Suprapubic skin (tissue), 4 donors: ENCODE results near the gene GABPA. TPM values are rescaled to one million over a fixed set of nuclear protein-coding genes. Genes with fewer than 3 reads are reported as not detected.
A peak's percentile ranks its signal among the peaks of the same experiment; 100 is the strongest.
"Not testable (repeated sequence)": the region's sequence is repeated elsewhere in the genome, so short reads cannot be mapped to it uniquely, and the experiment has no call there.

Source experiments
- DNase-seq, 2 donors: peaks; one replicate each; pipeline ENCODE4 v3.0.0-alpha.2; 2019; ENCODE audit warnings: low spot score in 2 of 2
- H3K27ac ChIP-seq: fragments of 200-600 bp; sonication (generic); one replicate; pipeline ENCODE4 v1.5.1; 2019
- H3K27me3 ChIP-seq: fragments of 200-600 bp; sonication (generic); one replicate; pipeline ENCODE4 v1.5.1; 2019
- H3K36me3 ChIP-seq: fragments of 200-600 bp; sonication (generic); one replicate; pipeline ENCODE4 v1.5.1; 2019
- H3K4me1 ChIP-seq: fragments of 200-600 bp; sonication (generic); one replicate; pipeline ENCODE4 v1.5.1; 2019
- H3K4me3 ChIP-seq: fragments of 200-600 bp; sonication (generic); one replicate; pipeline ENCODE4 v1.5.1; 2019; ENCODE audit warnings: mild to moderate bottlenecking
- H3K9me3 ChIP-seq: fragments of 200-600 bp; sonication (generic); one replicate; pipeline ENCODE4 v1.5.1; 2019
- EP300 ChIP-seq: sonication (generic); formaldehyde crosslinking; IDR thresholded peaks from one replicate; pipeline ENCODE4 v1.6.1; 2017; ENCODE audit warnings: antibody characterized with exemption
- POLR2A ChIP-seq, 2 donors: fragments of 450-650 bp; IDR thresholded peaks; one replicate each; pipeline ENCODE4 v1.6.1; 2017; ENCODE audit warnings: antibody characterized with exemption in 2 of 2, mild to moderate bottlenecking in 2 of 2, moderate library complexity in 2 of 2
- POLR2AphosphoS5 ChIP-seq, 3 donors: sonication (generic); formaldehyde crosslinking; IDR thresholded peaks; one replicate each; pipeline ENCODE4 v1.6.1; 2017; ENCODE audit warnings: antibody characterized with exemption in 3 of 3
- WGBS: methylation state at CpG from one replicate; pipeline ENCODE4 v1.1.5; 2018; 5-methylcytosine and 5-hydroxymethylcytosine counted together
- total RNA-seq, 4 donors: library from RNA; depleted of rRNA; stranded (reverse); fragments of >200 nt; gene quantifications; one replicate each; pipeline ENCODE4 v1.1.0, GENCODE V29; 2016
- TF ChIP-seq, protein P1 (sequence below), 2 donors: fragments of 200-600 bp in 1 of 2; fragments of 450-650 bp in 1 of 2; sonication (generic) in 1 of 2; IDR thresholded peaks; one replicate each; pipeline ENCODE4 v1.5.1; 2016 to 2019; ENCODE audit warnings: antibody characterized with exemption in 2 of 2, mild to moderate bottlenecking in 1 of 2, moderate library complexity in 1 of 2

The GABPA gene
- 10 to 100 TPM; 11.8 to 20.7 (median 17.9) TPM for total RNA-seq

DNA sequence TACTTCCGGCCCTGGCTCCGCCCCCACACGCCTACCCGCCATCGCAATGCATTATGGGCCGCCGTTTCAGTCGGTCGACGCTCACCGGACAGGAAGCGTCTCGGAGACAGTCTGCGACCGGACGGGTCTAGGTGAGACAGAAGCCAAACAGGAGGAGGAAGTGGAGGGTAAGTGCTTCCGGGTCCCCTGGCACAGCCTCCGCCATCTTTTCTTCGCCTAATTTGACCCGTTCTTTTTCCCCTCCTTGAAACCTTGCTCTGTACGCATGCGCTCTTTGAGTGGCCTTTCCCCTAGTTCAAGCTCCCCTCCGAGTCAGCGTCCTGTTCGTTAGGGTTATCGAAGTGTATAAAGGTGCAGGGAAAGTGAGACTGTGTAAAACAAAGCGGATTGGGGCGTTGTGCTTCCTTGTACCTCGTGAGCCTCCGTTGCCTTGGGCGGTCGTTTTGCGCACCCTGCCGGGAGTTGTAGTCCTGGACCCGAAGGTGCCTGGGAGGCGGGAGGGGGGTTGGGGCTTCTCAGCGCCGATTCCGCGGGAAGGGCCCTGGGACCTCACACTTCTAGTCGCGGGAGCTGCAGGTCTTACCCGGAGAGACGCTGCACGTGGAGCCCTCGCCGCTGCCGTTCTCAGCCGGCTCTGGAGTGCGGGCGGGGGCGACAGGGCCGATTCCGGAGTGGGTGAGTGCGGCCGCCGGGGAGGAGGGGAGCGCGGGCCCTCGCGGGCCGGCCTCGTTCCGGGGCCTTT, at the start of gene GABPA, which contains the start of gene ATP5PF:
GABPA (plus strand) TSS at position 69 of the 742 bp plus-strand sequence. CDS start 6,627 bp downstream, outside the sequence.
ATP5PF (minus strand) TSS at position 1 of the 742 bp plus-strand sequence. CDS start 5,110 bp downstream, outside the sequence.
- peak within 1 kb of the TSS; percentile 97 for H3K4me3 ChIP-seq
- peak within 1 kb of the TSS; percentile 99 for H3K27ac ChIP-seq
- under 1% methylated on average over 47 of the region's 64 CpGs for WGBS
- H3K27me3 ChIP-seq: no peaks in the 10 kb centered on the region
- H3K4me1 ChIP-seq: peaks cover 40% of the 10 kb centered on the region
- peak in 1 of 2 donors; percentile 43 for TF ChIP-seq POLR2A (IDR thresholded peaks at IDR 0.05)
- TF ChIP-seq, protein P1, sequence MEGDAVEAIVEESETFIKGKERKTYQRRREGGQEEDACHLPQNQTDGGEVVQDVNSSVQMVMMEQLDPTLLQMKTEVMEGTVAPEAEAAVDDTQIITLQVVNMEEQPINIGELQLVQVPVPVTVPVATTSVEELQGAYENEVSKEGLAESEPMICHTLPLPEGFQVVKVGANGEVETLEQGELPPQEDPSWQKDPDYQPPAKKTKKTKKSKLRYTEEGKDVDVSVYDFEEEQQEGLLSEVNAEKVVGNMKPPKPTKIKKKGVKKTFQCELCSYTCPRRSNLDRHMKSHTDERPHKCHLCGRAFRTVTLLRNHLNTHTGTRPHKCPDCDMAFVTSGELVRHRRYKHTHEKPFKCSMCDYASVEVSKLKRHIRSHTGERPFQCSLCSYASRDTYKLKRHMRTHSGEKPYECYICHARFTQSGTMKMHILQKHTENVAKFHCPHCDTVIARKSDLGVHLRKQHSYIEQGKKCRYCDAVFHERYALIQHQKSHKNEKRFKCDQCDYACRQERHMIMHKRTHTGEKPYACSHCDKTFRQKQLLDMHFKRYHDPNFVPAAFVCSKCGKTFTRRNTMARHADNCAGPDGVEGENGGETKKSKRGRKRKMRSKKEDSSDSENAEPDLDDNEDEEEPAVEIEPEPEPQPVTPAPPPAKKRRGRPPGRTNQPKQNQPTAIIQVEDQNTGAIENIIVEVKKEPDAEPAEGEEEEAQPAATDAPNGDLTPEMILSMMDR (IDR thresholded peaks at IDR 0.05): no peak
- TF ChIP-seq EP300: no peak
- TF ChIP-seq POLR2AphosphoS5 (IDR thresholded peaks at IDR 0.05): peak in 2 of 3 donors; percentile 72 to 82
- peaks cover 7% of the 10 kb centered on the region for H3K36me3 ChIP-seq
- DNase-seq: peak; percentile 98
- H3K9me3 ChIP-seq: no peaks in the 10 kb centered on the region

DNA sequence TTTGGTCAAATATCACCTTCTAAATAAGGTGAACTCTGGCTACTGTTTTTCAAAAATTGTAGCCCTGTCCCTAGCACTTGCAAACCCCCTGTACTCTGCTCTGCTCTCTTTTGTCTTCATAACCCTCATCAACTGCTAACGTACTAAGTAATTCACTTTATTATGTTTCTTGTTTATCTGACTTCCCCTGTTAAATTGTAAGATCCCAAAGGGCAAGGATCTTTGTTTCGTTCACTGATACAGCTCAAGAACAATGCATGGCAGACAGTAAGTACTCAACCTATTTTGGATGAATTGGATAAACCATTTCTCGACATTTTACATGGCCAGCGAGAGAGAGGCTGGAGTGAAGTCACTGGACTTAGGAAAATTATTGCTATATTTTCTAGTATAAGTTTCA, 47.0 kb upstream of the GABPA start:
- TF ChIP-seq POLR2AphosphoS5 (IDR thresholded peaks at IDR 0.05): no peak
- TF ChIP-seq POLR2A (IDR thresholded peaks at IDR 0.05): no peak
- TF ChIP-seq EP300: no peak
- TF ChIP-seq, protein P1 (IDR thresholded peaks at IDR 0.05): no peak
- peak overlapping the region; percentile 34 for H3K27ac ChIP-seq
- 89% methylated on average over 4 of the region's 4 CpGs for WGBS

DNA sequence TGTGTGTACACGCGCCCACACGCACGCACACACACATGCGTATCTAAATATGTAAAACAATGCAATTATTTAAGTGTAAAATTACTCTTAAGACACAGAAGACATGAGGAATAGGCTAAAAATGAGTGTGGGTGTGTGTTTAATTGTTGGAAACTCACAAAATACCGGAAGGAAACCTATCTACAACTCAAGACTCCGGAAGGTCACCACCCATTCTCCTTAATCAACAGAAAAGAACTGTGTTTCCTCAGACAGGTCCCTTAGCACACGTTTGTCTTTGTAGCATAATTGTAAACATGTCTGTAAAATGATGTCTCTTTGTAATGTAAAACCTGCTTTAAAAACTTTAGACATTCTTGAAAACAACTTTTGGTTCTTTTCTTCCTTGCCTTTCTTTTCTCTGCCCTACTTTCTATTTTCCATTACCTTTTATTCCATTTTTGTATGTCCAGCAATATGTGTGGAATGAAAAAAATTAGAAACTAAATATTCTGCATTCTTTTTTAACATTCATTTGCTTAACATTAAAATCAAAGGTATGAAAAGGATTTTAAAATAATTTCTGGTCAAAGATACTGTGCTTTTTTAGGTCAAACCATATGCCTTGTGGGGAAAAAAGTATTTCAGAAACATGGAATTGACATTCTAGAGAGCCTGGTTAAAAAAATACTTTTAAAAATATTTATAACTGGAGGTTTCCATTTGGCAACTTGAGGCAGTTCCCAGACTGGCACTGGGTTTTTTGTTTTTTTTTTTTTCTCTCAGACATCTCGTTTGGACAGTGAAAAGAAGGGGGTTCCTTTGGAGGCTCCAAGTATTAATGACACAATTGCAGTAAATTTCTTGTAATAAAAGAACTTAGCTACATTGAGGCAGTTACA, 46.3 kb upstream of the GABPA start:
- Histone ChIP-seq H3K4me1 (no peaks in the 10 kb centered on the region), H3K36me3 (no peaks in the 10 kb centered on the region), H3K27ac (no peak overlapping the region), H3K9me3 (no peaks in the 10 kb centered on the region), H3K4me3 (no peak overlapping the region), H3K27me3 (no peaks in the 10 kb centered on the region)
- TF ChIP-seq POLR2AphosphoS5 (IDR thresholded peaks at IDR 0.05) (no peak), EP300 (no peak), POLR2A (IDR thresholded peaks at IDR 0.05) (no peak)
- TF ChIP-seq, protein P1 (IDR thresholded peaks at IDR 0.05): no peak
- WGBS: 75% methylated on average over 9 of the region's 9 CpGs
- DNase-seq: no peak

More for the DNA sequence above, 47.0 kb upstream of the GABPA start:
- no peaks in the 10 kb centered on the region for H3K9me3 ChIP-seq
- no peaks in the 10 kb centered on the region for H3K4me1 ChIP-seq
- no peaks in the 10 kb centered on the region for H3K27me3 ChIP-seq
- H3K4me3 ChIP-seq: no peak overlapping the region
- no peak for DNase-seq
- H3K36me3 ChIP-seq: no peaks in the 10 kb centered on the region

DNA sequence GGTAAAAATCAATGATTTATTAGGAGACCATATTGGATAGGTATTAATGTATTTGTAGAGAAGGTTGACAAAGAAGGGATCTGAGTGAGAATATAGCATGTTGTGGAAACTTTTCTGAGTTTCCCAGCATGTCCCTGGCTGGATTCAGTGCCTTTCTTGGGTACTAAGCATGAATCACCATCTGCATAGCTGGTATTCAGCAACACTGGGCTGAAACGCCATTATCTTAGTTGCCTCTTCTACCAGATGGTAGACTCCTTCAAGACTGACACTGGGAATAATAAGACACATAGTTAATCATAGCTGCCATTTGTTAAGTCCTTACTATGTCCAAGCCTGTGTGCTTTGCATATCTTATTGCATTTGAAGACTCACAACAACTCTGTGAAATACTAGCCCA, 45.5 kb upstream of the GABPA start:
- Histone ChIP-seq H3K4me3 (no peak overlapping the region), H3K9me3 (no peaks in the 10 kb centered on the region), H3K4me1 (no peaks in the 10 kb centered on the region), H3K36me3 (no peaks in the 10 kb centered on the region), H3K27me3 (no peaks in the 10 kb centered on the region), H3K27ac (no peak overlapping the region)
- TF ChIP-seq POLR2AphosphoS5 (IDR thresholded peaks at IDR 0.05): no peak
- TF ChIP-seq EP300: no peak
- DNase-seq: no peak
- WGBS: 67% methylated on average over 1 of the region's 1 CpG

DNA sequence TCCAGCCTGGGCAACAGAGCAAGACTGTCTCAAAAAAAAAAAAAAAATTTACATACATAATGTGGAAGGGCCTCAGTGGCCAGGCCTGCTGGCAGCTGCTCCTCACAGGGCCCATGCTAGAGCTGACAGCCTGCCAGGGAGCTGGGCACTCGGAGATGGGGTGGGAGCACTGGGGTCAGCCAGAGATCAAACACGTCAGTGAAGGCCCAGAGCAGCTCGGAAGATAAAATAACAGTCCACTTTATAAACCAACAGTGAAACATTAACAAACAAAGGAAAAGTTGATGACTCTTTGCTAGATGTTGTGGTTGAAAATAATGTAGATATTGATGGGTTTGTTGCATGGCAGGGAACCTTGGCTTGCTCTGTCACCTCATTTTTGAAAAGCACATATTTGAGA, 42.8 kb upstream of the GABPA start:
- 87% methylated on average over 3 of the region's 3 CpGs for WGBS
- no peaks in the 10 kb centered on the region for H3K9me3 ChIP-seq
- no peak overlapping the region for H3K27ac ChIP-seq
- no peaks in the 10 kb centered on the region for H3K27me3 ChIP-seq
- TF ChIP-seq EP300: no peak
- no peak for TF ChIP-seq POLR2A (IDR thresholded peaks at IDR 0.05)
- no peak for TF ChIP-seq POLR2AphosphoS5 (IDR thresholded peaks at IDR 0.05)
- TF ChIP-seq, protein P1 (IDR thresholded peaks at IDR 0.05): no peak
- H3K36me3 ChIP-seq: no peaks in the 10 kb centered on the region
- no peak for DNase-seq
- no peak overlapping the region for H3K4me3 ChIP-seq
- no peaks in the 10 kb centered on the region for H3K4me1 ChIP-seq

DNA sequence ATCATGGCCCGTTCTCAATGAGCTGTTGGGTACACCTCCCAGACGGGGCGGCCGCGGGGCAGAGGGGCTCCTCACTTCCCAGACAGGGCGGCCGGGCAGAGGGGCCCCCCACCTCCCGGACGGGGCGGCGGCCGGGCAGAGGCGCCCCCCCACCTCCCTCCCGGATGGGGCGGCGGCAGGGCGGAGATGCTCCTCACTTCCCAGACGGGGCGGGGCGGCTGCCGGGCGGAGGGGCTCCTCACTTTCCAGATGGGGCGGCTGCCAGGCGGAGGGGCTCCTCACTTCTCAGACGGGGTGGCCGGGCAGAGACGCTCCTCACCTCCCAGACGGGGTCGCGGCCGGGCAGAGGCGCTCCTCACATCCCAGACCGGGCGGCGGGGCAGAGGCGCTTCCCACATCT, 39.3 kb upstream of the GABPA start:
- H3K27me3 ChIP-seq, H3K4me3 ChIP-seq, H3K27ac ChIP-seq, H3K36me3 ChIP-seq, H3K4me1 ChIP-seq, DNase-seq, H3K9me3 ChIP-seq: not testable (repeated sequence)
- 95% methylated on average over 24 of the region's 36 CpGs for WGBS
